IMR-90 (cell line): Measurements from ENCODE around the gene IL37. TPM values are rescaled to one million over a fixed set of nuclear protein-coding genes. Genes with fewer than 3 reads are reported as not detected.

Source experiments
- ATAC-seq: fragments of 200-7000 bp; cut with Tn5 transposase; 2 replicates; pipeline ENCODE4 v1.9.1; 2020; ENCODE audit warnings: low read depth, mild to moderate bottlenecking, moderate library complexity
- BruUV-seq: library from RNA; stranded (reverse); fragments of 400-500 nt; replicated peaks from 2 replicates; lab custom pipeline; 2021; lab: Mats Ljungman, UMichigan
- CTCF ChIA-PET: fragments of 300-600 bp; formaldehyde crosslinking; extraction: SDS; loops from one replicate; lab custom pipeline; 2021; ENCODE audit warnings: antibody characterized with exemption; lab: Yijun Ruan, JAX
- POLR2A ChIA-PET: fragments of 300-600 bp; sonication (Branson Sonifier 250); formaldehyde crosslinking; loops from one replicate; lab custom pipeline; 2022; ENCODE audit warnings: antibody characterized with exemption; ENCODE audit not compliant: unreplicated experiment; lab: Charles Lee
- DNase-seq: peaks from one replicate; pipeline ENCODE4 v3.0.0; 2013
- H2AFZ ChIP-seq: replicated peaks from 2 replicates; pipeline ENCODE3; 2013; ENCODE audit warnings: low read length, mild to moderate bottlenecking; ENCODE audit not compliant: poor library complexity
- H2AK5ac ChIP-seq: 2 replicates; pipeline ENCODE4 v1.6.1; 2013; ENCODE audit warnings: low read depth, low read length, inconsistent platforms
- H2AK9ac ChIP-seq: replicated peaks from 2 replicates; pipeline ENCODE3; 2013; ENCODE audit warnings: mild to moderate bottlenecking, low read depth, low read length, moderate library complexity; ENCODE audit not compliant: poor library complexity
- H2BK120ac ChIP-seq: 2 replicates; pipeline ENCODE4 v1.6.1; 2013; ENCODE audit warnings: low read depth, low read length, inconsistent platforms
- H2BK15ac ChIP-seq: 3 replicates; pipeline ENCODE4 v1.6.1; 2013; ENCODE audit warnings: low read depth, low read length, inconsistent platforms
- H2BK20ac ChIP-seq: 2 replicates; pipeline ENCODE4 v1.6.1; 2013; ENCODE audit warnings: low read depth, mild to moderate bottlenecking, inconsistent platforms, low read length, moderate library complexity
- H2BK5ac ChIP-seq: 2 replicates; pipeline ENCODE4 v1.6.1; 2013; ENCODE audit warnings: mild to moderate bottlenecking, low read depth, low read length, inconsistent platforms; ENCODE audit not compliant: poor library complexity, severe bottlenecking
- H3K14ac ChIP-seq: replicated peaks from 2 replicates; pipeline ENCODE4 v1.6.1; 2013; ENCODE audit warnings: low read depth, low read length, inconsistent platforms
- H3K18ac ChIP-seq: 2 replicates; pipeline ENCODE4 v1.6.1; 2013; ENCODE audit warnings: low read depth, low read length, control low read depth
- H3K23ac ChIP-seq: 2 replicates; pipeline ENCODE4 v1.6.1; 2013; ENCODE audit warnings: low read depth, low read length, inconsistent platforms
- H3K27ac ChIP-seq: 2 replicates; pipeline ENCODE4 v1.5.1; 2013; ENCODE audit warnings: mild to moderate bottlenecking, control low read depth, low read length; ENCODE audit not compliant: insufficient read depth
- H3K27me3 ChIP-seq: 2 replicates; pipeline ENCODE4 v1.6.1; 2013; ENCODE audit warnings: low read length; ENCODE audit not compliant: control insufficient read depth, insufficient read depth
- H3K36me3 ChIP-seq: 2 replicates; pipeline ENCODE4 v1.6.1; 2013; ENCODE audit warnings: low read length, mixed read lengths; ENCODE audit not compliant: control insufficient read depth, insufficient read depth
- H3K4ac ChIP-seq: 2 replicates; pipeline ENCODE4 v1.6.1; 2013; ENCODE audit warnings: low read depth, low read length, inconsistent platforms
- H3K4me1 ChIP-seq: 2 replicates; pipeline ENCODE4 v1.6.1; 2013; ENCODE audit warnings: low read length, mixed read lengths; ENCODE audit not compliant: control insufficient read depth, insufficient read depth
- H3K4me2 ChIP-seq: 2 replicates; pipeline ENCODE4 v1.6.1; 2013; ENCODE audit warnings: low read depth, mild to moderate bottlenecking, control low read depth, low read length, moderate library complexity
- H3K4me3 ChIP-seq: 2 replicates; pipeline ENCODE4 v1.5.1; 2013; ENCODE audit warnings: low read depth, mild to moderate bottlenecking, control low read depth, low read length, moderate library complexity; ENCODE audit not compliant: insufficient read depth
- H3K56ac ChIP-seq: 2 replicates; pipeline ENCODE4 v1.6.1; 2013; ENCODE audit warnings: low read length, inconsistent platforms; ENCODE audit not compliant: insufficient read depth; ENCODE audit errors: extremely low read depth
- H3K79me1 ChIP-seq, 2 experiments: 2 replicates each; pipeline ENCODE4 v1.6.1; 2013; ENCODE audit warnings: low read length in 2 of 2, inconsistent platforms in 1 of 2, low read depth in 1 of 2
- H3K9ac ChIP-seq: 2 replicates; pipeline ENCODE4 v1.6.1; 2013; ENCODE audit warnings: low read depth, low read length, control low read depth
- H3K9me1 ChIP-seq: 2 replicates; pipeline ENCODE4 v1.6.1; 2013; ENCODE audit warnings: low read length, inconsistent platforms; ENCODE audit not compliant: insufficient read depth
- H3K9me3 ChIP-seq: 2 replicates; pipeline ENCODE4 v1.6.1; 2013; ENCODE audit warnings: low read length; ENCODE audit not compliant: control insufficient read depth, insufficient read depth
- H4K20me1 ChIP-seq: 2 replicates; pipeline ENCODE4 v1.6.1; 2013; ENCODE audit warnings: low read length, inconsistent platforms; ENCODE audit not compliant: insufficient read depth
- H4K5ac ChIP-seq: 2 replicates; pipeline ENCODE4 v1.6.1; 2013; ENCODE audit warnings: mild to moderate bottlenecking, low read depth, low read length, control low read depth
- H4K8ac ChIP-seq, 2 experiments: 2 replicates each; pipeline ENCODE4 v1.6.1; 2013; ENCODE audit warnings: low read depth in 2 of 2, low read length in 2 of 2, control low read depth in 1 of 2, inconsistent platforms in 1 of 2
- H4K91ac ChIP-seq: 2 replicates; pipeline ENCODE4 v1.6.1; 2013; ENCODE audit warnings: low read depth, low read length, inconsistent platforms; ENCODE audit not compliant: insufficient read depth
- BHLHE40 ChIP-seq: fragments of 150-350 bp; IDR thresholded peaks from 2 replicates; pipeline ENCODE4 v1.6.1; 2016; ENCODE audit warnings: mild to moderate bottlenecking, low read depth, low read length
- CHD1 ChIP-seq: IDR thresholded peaks from 2 replicates; pipeline ENCODE4 v1.6.1; 2012; ENCODE audit warnings: low read depth, low read length, improper control_type of control experiment
- FOS ChIP-seq: fragments of 150-350 bp; IDR thresholded peaks from 2 replicates; pipeline ENCODE4 v1.6.1; 2016; ENCODE audit warnings: low read depth, low read length
- MAFK ChIP-seq: IDR thresholded peaks from 2 replicates; pipeline ENCODE4 v1.6.1; 2012; ENCODE audit warnings: low read depth, low read length, improper control_type of control experiment
- MAZ ChIP-seq: IDR thresholded peaks from 2 replicates; pipeline ENCODE4 v1.6.1; 2012; ENCODE audit warnings: low read depth, mild to moderate bottlenecking, low read length, improper control_type of control experiment, moderate library complexity, borderline replicate concordance
- MXI1 ChIP-seq: IDR thresholded peaks from 2 replicates; pipeline ENCODE4 v1.6.1; 2012; ENCODE audit warnings: low read depth, mild to moderate bottlenecking, low read length, moderate library complexity, borderline replicate concordance
- NFE2L2 ChIP-seq: fragments of 150-350 bp; IDR thresholded peaks from 2 replicates; pipeline ENCODE4 v1.6.1; 2016; ENCODE audit warnings: low read depth, mild to moderate bottlenecking, low read length
- POLR2A ChIP-seq: IDR thresholded peaks from 2 replicates; pipeline ENCODE4 v1.6.1; 2012; ENCODE audit warnings: mild to moderate bottlenecking, low read depth, low read length
- RCOR1 ChIP-seq: IDR thresholded peaks from 2 replicates; pipeline ENCODE4 v1.6.1; 2012; ENCODE audit warnings: mild to moderate bottlenecking, low read length, improper control_type of control experiment; ENCODE audit not compliant: insufficient replicate concordance
- SMC3 ChIP-seq: fragments of 150-350 bp; IDR thresholded peaks from 2 replicates; pipeline ENCODE4 v1.6.1; 2016; ENCODE audit warnings: low read depth, mild to moderate bottlenecking, antibody characterized with exemption, low read length, moderate library complexity
- whole genome bisulfite sequencing, 2 experiments: methylation state at CpG; one replicate each; pipeline versions ENCODE4 v1.1.5 to v1.1.7; 2013; ENCODE audit warnings: missing lambda C conversion rate in 2 of 2; ENCODE audit not compliant: insufficient read length in 1 of 2; ENCODE audit errors: extremely low coverage in 2 of 2; 5-methylcytosine and 5-hydroxymethylcytosine counted together
- dilution Hi-C: fragments of 300-500 bp; cut with HindIII; formaldehyde crosslinking; loops from one replicate; pipeline ENCODE4 v1.14.3; 2018; ENCODE audit warnings: low sequenced_read_pairs; ENCODE audit not compliant: unreplicated experiment
- in situ Hi-C: fragments of 300-500 bp; cut with MboI; formaldehyde crosslinking; loops from 3 replicates; pipeline ENCODE4 v1.14.3; 2019; ENCODE audit warnings: low sequenced_read_pairs, inconsistent platforms, mixed read lengths
- intact Hi-C: fragments of 100-400 bp; cut with micrococcal nuclease; formaldehyde crosslinking; loops from 2 replicates; pipeline ENCODE4 v1.10.0; 2022
- polyA plus RNA-seq, 3 experiments: library from polyadenylated mRNA; depleted of rRNA; stranded (reverse); fragments of >200 nt; gene quantifications; 2 replicates each; pipeline ENCODE4 v1.2.3, GENCODE V29; 2012; ENCODE audit warnings: low replicate concordance in 1 of 3
- total RNA-seq: library from RNA; depleted of rRNA; stranded (reverse); fragments of >200 nt; gene quantifications from 2 replicates; pipeline ENCODE4 v1.2.3, GENCODE V29; 2012
- TF ChIP-seq, protein P1 (sequence below): fragments of 150-350 bp; IDR thresholded peaks from 2 replicates; pipeline ENCODE4 v1.6.1; 2016; ENCODE audit warnings: low read depth, mild to moderate bottlenecking, low read length, moderate library complexity, borderline replicate concordance
- TF ChIP-seq, protein P2 (sequence below): fragments of 150-350 bp; IDR thresholded peaks from 2 replicates; pipeline ENCODE4 v1.6.1; 2017; ENCODE audit warnings: mild to moderate bottlenecking, antibody characterized with exemption, low read length, low read depth
- TF ChIP-seq, protein P3 (sequence below): conservative IDR thresholded peaks from 2 replicates; pipeline ENCODE4 v1.5.1; 2012; ENCODE audit warnings: mild to moderate bottlenecking, low read depth, low read length, improper control_type of control experiment

Gene IL37
- total and polyA plus RNA-seq, 2 of the 4 experiments (the other 2 are of a cell fraction): 0.15 TPM; not detected in 1

DNA sequence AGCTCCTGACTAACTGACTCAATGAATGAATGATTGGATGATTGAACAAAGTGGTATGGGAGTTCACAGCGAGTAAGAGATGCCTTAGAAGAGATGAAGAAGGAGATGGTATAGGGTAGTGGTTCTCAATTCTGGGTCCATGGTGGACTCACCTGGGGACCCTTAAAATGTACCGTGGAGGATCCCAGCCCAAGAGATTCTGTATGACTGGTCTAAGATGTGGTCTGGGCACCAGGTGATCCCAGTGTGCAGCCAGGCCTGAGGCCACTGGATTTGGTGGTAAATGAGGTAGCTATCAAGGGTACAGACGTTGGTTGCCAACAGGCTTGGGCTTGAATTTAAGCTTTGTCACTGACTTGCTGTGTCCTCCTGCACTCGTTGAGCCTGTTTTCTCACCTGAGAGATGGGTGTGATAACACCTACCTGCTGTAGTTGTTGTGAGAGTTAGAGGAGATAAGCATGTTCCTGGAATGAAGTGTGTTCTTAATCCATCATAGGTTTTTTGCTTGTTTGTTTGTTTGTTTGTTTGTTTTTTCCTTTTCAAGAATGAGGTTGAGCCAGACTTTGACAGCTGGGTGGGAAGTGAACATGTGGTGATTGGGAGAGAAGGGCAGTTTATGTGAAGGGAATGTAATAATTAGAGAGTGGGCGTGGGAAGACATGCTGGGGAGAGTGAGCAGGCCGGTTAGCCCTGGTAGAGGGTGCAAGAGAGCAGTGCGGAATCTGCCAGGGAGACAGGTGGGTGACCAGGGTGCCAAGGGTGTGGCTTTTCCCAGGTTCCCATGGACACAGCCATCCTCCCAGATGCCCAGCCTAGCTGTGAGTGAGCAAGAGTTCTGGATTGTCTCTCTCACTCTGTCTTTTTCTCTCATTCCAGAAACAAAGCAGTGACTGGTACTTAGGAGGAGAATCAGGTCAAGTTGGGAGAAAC, 43.0 kb upstream of the IL37 start:
- H2AK5ac ChIP-seq: no peak overlapping the region
- no peak overlapping the region for H2AFZ ChIP-seq
- H3K4me2 ChIP-seq: no peak overlapping the region
- DNase-seq: no peak
- H4K91ac ChIP-seq: no peak overlapping the region
- 80% methylated on average over 1 of the region's 7 CpGs; no CpG with 5 or more reads in 1 of the 2 experiments for WGBS, 2 experiments
- H3K27ac ChIP-seq: no peak overlapping the region
- in situ Hi-C loops (no loop called here), dilution Hi-C loops (no loop called here), intact Hi-C loops (no loop called here)
- ChIA-PET CTCF (interaction anchor here (0.6 kb wide), 1 partner anchor 118 kb away, joined by 5 read pairs; no protein-coding TSS in a partner anchor), POLR2A (no interaction called here)
- H4K5ac ChIP-seq: no peak overlapping the region
- no peak for ATAC-seq
- no TSS peak for BruUV-seq
- no peak overlapping the region for H3K14ac ChIP-seq
- TF ChIP-seq FOS (no peak), POLR2A (no peak), NFE2L2 (no peak), BHLHE40 (no peak), RCOR1 (no peak), MAZ (no peak), MXI1 (no peak), MAFK (no peak), CHD1 (no peak), SMC3 (no peak)
- TF ChIP-seq, protein P1, sequence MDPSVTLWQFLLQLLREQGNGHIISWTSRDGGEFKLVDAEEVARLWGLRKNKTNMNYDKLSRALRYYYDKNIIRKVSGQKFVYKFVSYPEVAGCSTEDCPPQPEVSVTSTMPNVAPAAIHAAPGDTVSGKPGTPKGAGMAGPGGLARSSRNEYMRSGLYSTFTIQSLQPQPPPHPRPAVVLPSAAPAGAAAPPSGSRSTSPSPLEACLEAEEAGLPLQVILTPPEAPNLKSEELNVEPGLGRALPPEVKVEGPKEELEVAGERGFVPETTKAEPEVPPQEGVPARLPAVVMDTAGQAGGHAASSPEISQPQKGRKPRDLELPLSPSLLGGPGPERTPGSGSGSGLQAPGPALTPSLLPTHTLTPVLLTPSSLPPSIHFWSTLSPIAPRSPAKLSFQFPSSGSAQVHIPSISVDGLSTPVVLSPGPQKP: no peak
- TF ChIP-seq, protein P2, sequence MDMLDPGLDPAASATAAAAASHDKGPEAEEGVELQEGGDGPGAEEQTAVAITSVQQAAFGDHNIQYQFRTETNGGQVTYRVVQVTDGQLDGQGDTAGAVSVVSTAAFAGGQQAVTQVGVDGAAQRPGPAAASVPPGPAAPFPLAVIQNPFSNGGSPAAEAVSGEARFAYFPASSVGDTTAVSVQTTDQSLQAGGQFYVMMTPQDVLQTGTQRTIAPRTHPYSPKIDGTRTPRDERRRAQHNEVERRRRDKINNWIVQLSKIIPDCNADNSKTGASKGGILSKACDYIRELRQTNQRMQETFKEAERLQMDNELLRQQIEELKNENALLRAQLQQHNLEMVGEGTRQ: no peak
- TF ChIP-seq, protein P3, sequence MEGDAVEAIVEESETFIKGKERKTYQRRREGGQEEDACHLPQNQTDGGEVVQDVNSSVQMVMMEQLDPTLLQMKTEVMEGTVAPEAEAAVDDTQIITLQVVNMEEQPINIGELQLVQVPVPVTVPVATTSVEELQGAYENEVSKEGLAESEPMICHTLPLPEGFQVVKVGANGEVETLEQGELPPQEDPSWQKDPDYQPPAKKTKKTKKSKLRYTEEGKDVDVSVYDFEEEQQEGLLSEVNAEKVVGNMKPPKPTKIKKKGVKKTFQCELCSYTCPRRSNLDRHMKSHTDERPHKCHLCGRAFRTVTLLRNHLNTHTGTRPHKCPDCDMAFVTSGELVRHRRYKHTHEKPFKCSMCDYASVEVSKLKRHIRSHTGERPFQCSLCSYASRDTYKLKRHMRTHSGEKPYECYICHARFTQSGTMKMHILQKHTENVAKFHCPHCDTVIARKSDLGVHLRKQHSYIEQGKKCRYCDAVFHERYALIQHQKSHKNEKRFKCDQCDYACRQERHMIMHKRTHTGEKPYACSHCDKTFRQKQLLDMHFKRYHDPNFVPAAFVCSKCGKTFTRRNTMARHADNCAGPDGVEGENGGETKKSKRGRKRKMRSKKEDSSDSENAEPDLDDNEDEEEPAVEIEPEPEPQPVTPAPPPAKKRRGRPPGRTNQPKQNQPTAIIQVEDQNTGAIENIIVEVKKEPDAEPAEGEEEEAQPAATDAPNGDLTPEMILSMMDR: no peak
- H3K18ac ChIP-seq: no peak overlapping the region
- no peak overlapping the region for H3K4ac ChIP-seq
- no peak overlapping the region for H2AK9ac ChIP-seq
- no peak overlapping the region for H2BK5ac ChIP-seq
- no peak overlapping the region for H3K4me3 ChIP-seq
- H2BK20ac ChIP-seq: 0 out of 2 replicates have a peak overlapping the region, but pooled peaks have one; percentile 18
- H3K36me3 ChIP-seq: no peaks in the 10 kb centered on the region
- no peak overlapping the region; the same call in 1 of the 2 replicates for H2BK120ac ChIP-seq
- no peak overlapping the region for H4K8ac ChIP-seq
- no peaks in the 10 kb centered on the region for H3K27me3 ChIP-seq
- no peaks in the 10 kb centered on the region for H3K9me1 ChIP-seq
- H3K56ac ChIP-seq: no peak overlapping the region
- no peaks in the 10 kb centered on the region for H3K79me1 ChIP-seq
- no peak overlapping the region for H2BK15ac ChIP-seq
- peaks cover 5% of the 10 kb centered on the region; the same call in 1 of the 2 replicates for H3K9me3 ChIP-seq
- no peaks in the 10 kb centered on the region for H4K20me1 ChIP-seq
- no peak overlapping the region for H3K23ac ChIP-seq
- no peaks in the 10 kb centered on the region; the same call in 1 of the 2 replicates for H3K4me1 ChIP-seq
- H3K9ac ChIP-seq: no peak overlapping the region
